H1 (cell line): Measurements from ENCODE around the gene ZNF672. TPM values are rescaled to one million over a fixed set of nuclear protein-coding genes. Genes with fewer than 3 reads are reported as not detected.

Experiments used
- CTCF ChIA-PET: fragments of 300-600 bp; sonication (Branson Sonifier 250); formaldehyde crosslinking; loops from one replicate; lab custom pipeline; 2021; ENCODE audit not compliant: partially characterized antibody; lab: Charles Lee
- POLR2A ChIA-PET: fragments of 300-600 bp; sonication (Branson Sonifier 250); formaldehyde crosslinking; loops from one replicate; lab custom pipeline; 2021; ENCODE audit warnings: inconsistent platforms; ENCODE audit not compliant: partially characterized antibody; lab: Charles Lee
- DNase-seq, 2 experiments: peaks; one replicate each; pipeline versions ENCODE4 v3.0.0 to v3.0.0-alpha.2; 2010 to 2022; ENCODE audit warnings: low spot score in 2 of 2, low read depth in 1 of 2, mixed read lengths in 1 of 2
- FAIRE-seq: peaks from 2 replicates; lab custom pipeline; 2011; peaks lifted over from hg19 to GRCh38; lab: Jason Lieb, UNC
- H2AFZ ChIP-seq: 2 replicates; pipeline ENCODE4 v1.8.1; 2012; ENCODE audit warnings: low read length, inconsistent platforms
- H2AK5ac ChIP-seq: 2 replicates; pipeline ENCODE4 v1.6.1; 2013; ENCODE audit warnings: low read depth, low read length
- H2BK120ac ChIP-seq: replicated peaks from 2 replicates; pipeline ENCODE3; 2013; ENCODE audit warnings: low read depth, low read length, inconsistent platforms
- H2BK12ac ChIP-seq: 2 replicates; pipeline ENCODE4 v1.6.1; 2013; ENCODE audit warnings: low read depth, low read length
- H2BK15ac ChIP-seq: 2 replicates; pipeline ENCODE4 v1.6.1; 2013; ENCODE audit warnings: low read length
- H2BK20ac ChIP-seq: 2 replicates; pipeline ENCODE4 v1.6.1; 2013; ENCODE audit warnings: low read length
- H2BK5ac ChIP-seq: 2 replicates; pipeline ENCODE4 v1.6.1; 2013; ENCODE audit warnings: low read depth, low read length
- H3K14ac ChIP-seq: 2 replicates; pipeline ENCODE4 v1.6.1; 2013; ENCODE audit warnings: inconsistent platforms; ENCODE audit not compliant: insufficient read length
- H3K18ac ChIP-seq: 2 replicates; pipeline ENCODE4 v1.6.1; 2013; ENCODE audit warnings: low read length; ENCODE audit errors: extremely low read depth
- H3K23ac ChIP-seq: 2 replicates; pipeline ENCODE4 v1.6.1; 2013; ENCODE audit warnings: inconsistent platforms; ENCODE audit not compliant: insufficient read length
- H3K23me2 ChIP-seq: 2 replicates; pipeline ENCODE4 v1.6.1; 2013; ENCODE audit warnings: low read depth, low read length
- H3K27ac ChIP-seq: 2 replicates; pipeline ENCODE4 v1.6.1; 2011; ENCODE audit warnings: low read depth, low read length, inconsistent platforms
- H3K27me3 ChIP-seq, 4 experiments: replicated peaks in 1 of 4; 1 replicate in 1 of 4; 2 replicates in 3 of 4; pipeline versions ENCODE4 v1.6.1 to v1.8.1; 2011 to 2013; ENCODE audit warnings: low read length in 3 of 4, mild to moderate bottlenecking in 3 of 4, inconsistent platforms in 2 of 4, mixed read lengths in 2 of 4, moderate library complexity in 1 of 4; ENCODE audit not compliant: control insufficient read depth in 3 of 4, insufficient read depth in 3 of 4; ENCODE audit errors: extremely low read depth in 1 of 4
- H3K36me3 ChIP-seq, 4 experiments: 2 replicates each; pipeline versions ENCODE4 v1.6.1 to v1.8.1; 2011 to 2013; ENCODE audit warnings: mild to moderate bottlenecking in 4 of 4, low read length in 3 of 4, moderate library complexity in 2 of 4, control low read depth in 1 of 4, inconsistent platforms in 1 of 4; ENCODE audit not compliant: insufficient read depth in 4 of 4, control insufficient read depth in 2 of 4
- H3K4ac ChIP-seq: replicated peaks from 2 replicates; pipeline ENCODE3; 2013; ENCODE audit warnings: low read length, low read depth, mixed read lengths, inconsistent platforms; ENCODE audit not compliant: insufficient read length
- H3K4me1 ChIP-seq, 4 experiments: replicated peaks in 1 of 4; 1 replicate in 1 of 4; 2 replicates in 3 of 4; pipeline versions ENCODE4 v1.6.1 to v1.8.1; 2011 to 2013; ENCODE audit warnings: low read length in 3 of 4, inconsistent platforms in 2 of 4, mixed read lengths in 1 of 4; ENCODE audit not compliant: insufficient read depth in 4 of 4, control insufficient read depth in 3 of 4
- H3K4me2 ChIP-seq, 2 experiments: 2 replicates each; pipeline versions ENCODE4 v1.6.1 to v1.8.1; 2011 to 2013; ENCODE audit warnings: low read depth in 2 of 2, low read length in 2 of 2, control low read depth in 1 of 2, inconsistent platforms in 1 of 2, mild to moderate bottlenecking in 1 of 2; ENCODE audit not compliant: insufficient read depth in 1 of 2
- H3K4me3 ChIP-seq, 4 experiments: fragments of 200-600, 300-600 bp in 1 of 4; sonication (generic), shearing (Covaris generic), sonication (Bioruptor Twin) in 1 of 4; 2 replicates each; pipeline versions ENCODE4 v1.5.1 to v1.8.1; 2011 to 2016; ENCODE audit warnings: low read length in 4 of 4, low read depth in 3 of 4, control low read depth in 2 of 4, inconsistent platforms in 2 of 4, mild to moderate bottlenecking in 2 of 4, mixed read lengths in 1 of 4, moderate library complexity in 1 of 4; ENCODE audit not compliant: insufficient read depth in 2 of 4; ENCODE audit errors: extremely low read depth in 1 of 4
- H3K56ac ChIP-seq: replicated peaks from 2 replicates; pipeline ENCODE3; 2013; ENCODE audit warnings: low read depth, mild to moderate bottlenecking, mixed read lengths, low read length, inconsistent platforms; ENCODE audit not compliant: insufficient read length
- H3K79me1 ChIP-seq: 2 replicates; pipeline ENCODE4 v1.6.1; 2013; ENCODE audit warnings: low read depth, low read length, control low read depth
- H3K79me2 ChIP-seq, 2 experiments: 2 replicates each; pipeline versions ENCODE4 v1.6.1 to v1.8.1; 2012 to 2013; ENCODE audit warnings: low read length in 2 of 2, mild to moderate bottlenecking in 2 of 2, inconsistent platforms in 1 of 2; ENCODE audit not compliant: insufficient read depth in 2 of 2, control insufficient read depth in 1 of 2
- H3K9ac ChIP-seq, 4 experiments: replicated peaks in 1 of 4; 1 replicate in 1 of 4; 2 replicates in 3 of 4; pipeline versions ENCODE4 v1.6.1 to v1.8.1; 2011 to 2013; ENCODE audit warnings: low read depth in 3 of 4, low read length in 3 of 4, control low read depth in 2 of 4, mild to moderate bottlenecking in 2 of 4, moderate library complexity in 2 of 4, inconsistent platforms in 1 of 4; ENCODE audit errors: extremely low read depth in 1 of 4
- H3K9me3 ChIP-seq, 2 experiments: 2 replicates each; pipeline versions ENCODE4 v1.6.1 to v1.8.1; 2012 to 2013; ENCODE audit warnings: mild to moderate bottlenecking in 2 of 2, moderate library complexity in 2 of 2, control low read depth in 1 of 2, inconsistent platforms in 1 of 2, low read depth in 1 of 2, low read length in 1 of 2, mixed read lengths in 1 of 2; ENCODE audit not compliant: insufficient read depth in 2 of 2
- H4K20me1 ChIP-seq, 2 experiments: replicated peaks in 1 of 2; 2 replicates each; pipeline versions ENCODE3 to v1.8.1; 2011 to 2013; ENCODE audit warnings: inconsistent platforms in 2 of 2, low read length in 2 of 2, mild to moderate bottlenecking in 1 of 2; ENCODE audit not compliant: insufficient read depth in 2 of 2, control insufficient read depth in 1 of 2
- H4K5ac ChIP-seq: 2 replicates; pipeline ENCODE4 v1.6.1; 2013; ENCODE audit warnings: low read length, low read depth, mixed read lengths, inconsistent platforms; ENCODE audit not compliant: insufficient read length
- H4K8ac ChIP-seq: 2 replicates; pipeline ENCODE4 v1.8.0; 2013; ENCODE audit warnings: mild to moderate bottlenecking, moderate library complexity, low read length, inconsistent platforms; ENCODE audit not compliant: insufficient read depth; ENCODE audit errors: extremely low read depth
- H4K91ac ChIP-seq: replicated peaks from 2 replicates; pipeline ENCODE3; 2013; ENCODE audit warnings: low read length, mixed read lengths, inconsistent platforms; ENCODE audit not compliant: insufficient read length
- CBX5 ChIP-seq: fragments of 300-800, 300-1000 bp; sonication (generic); IDR thresholded peaks from 2 replicates; pipeline ENCODE4 v1.7.1; 2016; ENCODE audit warnings: antibody characterized with exemption, low read length, low read depth
- CEBPB ChIP-seq: IDR thresholded peaks from 2 replicates; pipeline ENCODE4 v1.6.1; 2012; ENCODE audit warnings: low read depth, low read length
- JUND ChIP-seq: IDR thresholded peaks from 2 replicates; pipeline ENCODE4 v1.6.1; 2011; ENCODE audit warnings: mild to moderate bottlenecking, improper control_type of control experiment, low read length
- NRF1 ChIP-seq: IDR thresholded peaks from 2 replicates; pipeline ENCODE4 v1.6.1; 2011; ENCODE audit warnings: mild to moderate bottlenecking, low read depth, low read length, improper control_type of control experiment
- SAP30 ChIP-seq: fragments of 300-600 bp; sonication (generic); IDR thresholded peaks from 2 replicates; pipeline ENCODE4 v1.7.1; 2012; ENCODE audit warnings: low read length, moderate library complexity, mild to moderate bottlenecking, inconsistent platforms; ENCODE audit not compliant: insufficient read depth, insufficient replicate concordance
- SRF ChIP-seq: IDR thresholded peaks from 2 replicates; pipeline ENCODE4 v1.6.1; 2011; ENCODE audit warnings: mild to moderate bottlenecking, low read depth, low read length, moderate library complexity
- TBP ChIP-seq: IDR thresholded peaks from 2 replicates; pipeline ENCODE4 v1.6.1; 2011; ENCODE audit warnings: low read depth, low read length, improper control_type of control experiment
- WGBS, 2 experiments: shearing (Covaris generic) in 1 of 2; methylation state at CpG; one replicate each; pipeline versions ENCODE4 v1.1.6 to v1.1.7; 2013 to 2015; ENCODE audit warnings: low lambda C conversion rate in 2 of 2, mixed read lengths in 2 of 2, inconsistent platforms in 1 of 2, low coverage in 1 of 2, missing lambda C conversion rate in 1 of 2; ENCODE audit not compliant: insufficient replicate concordance in 2 of 2, insufficient coverage in 1 of 2, insufficient read length in 1 of 2; ENCODE audit errors: extremely low coverage in 1 of 2, missing lambda C conversion rate in 1 of 2; 5-methylcytosine and 5-hydroxymethylcytosine counted together
- polyA plus RNA-seq, 7 experiments: library from polyadenylated mRNA; depleted of rRNA in 3 of 7; stranded (reverse) in 5 of 7; unstranded in 2 of 7; fragments of >200 nt in 5 of 7; fragments of 200-250 nt in 2 of 7; gene quantifications; 1 replicate in 5 of 7; 2 replicates in 1 of 7; 4 replicates in 1 of 7; pipeline versions ENCODE4 v1.2.1 to v1.2.3, GENCODE V29; 2011 to 2013; ENCODE audit warnings: missing spikeins in 2 of 7, mixed read lengths in 2 of 7
- total RNA-seq: library from RNA; stranded (reverse); fragmentation: NEBNext Ultra II Directional; extraction: Animal tissue kit (Norgen Biotek cat#: 25700); gene quantifications from 2 replicates; pipeline ENCODE4 v1.2.1, GENCODE V29; 2021
- TF ChIP-seq, protein P1 (sequence below): IDR thresholded peaks from 2 replicates; pipeline ENCODE4 v1.6.1; 2012; ENCODE audit warnings: inconsistent platforms
- TF ChIP-seq, protein P2 (sequence below): IDR thresholded peaks from 2 replicates; pipeline ENCODE4 v1.6.1; 2011; ENCODE audit warnings: low read length, improper control_type of control experiment

Gene ZNF672
- total and polyA plus RNA-seq, 2 of the 8 experiments (the other 6 are each of a cell fraction or from before 2014, with no cell fraction given): 30.7 to 40.4 TPM

DNA sequence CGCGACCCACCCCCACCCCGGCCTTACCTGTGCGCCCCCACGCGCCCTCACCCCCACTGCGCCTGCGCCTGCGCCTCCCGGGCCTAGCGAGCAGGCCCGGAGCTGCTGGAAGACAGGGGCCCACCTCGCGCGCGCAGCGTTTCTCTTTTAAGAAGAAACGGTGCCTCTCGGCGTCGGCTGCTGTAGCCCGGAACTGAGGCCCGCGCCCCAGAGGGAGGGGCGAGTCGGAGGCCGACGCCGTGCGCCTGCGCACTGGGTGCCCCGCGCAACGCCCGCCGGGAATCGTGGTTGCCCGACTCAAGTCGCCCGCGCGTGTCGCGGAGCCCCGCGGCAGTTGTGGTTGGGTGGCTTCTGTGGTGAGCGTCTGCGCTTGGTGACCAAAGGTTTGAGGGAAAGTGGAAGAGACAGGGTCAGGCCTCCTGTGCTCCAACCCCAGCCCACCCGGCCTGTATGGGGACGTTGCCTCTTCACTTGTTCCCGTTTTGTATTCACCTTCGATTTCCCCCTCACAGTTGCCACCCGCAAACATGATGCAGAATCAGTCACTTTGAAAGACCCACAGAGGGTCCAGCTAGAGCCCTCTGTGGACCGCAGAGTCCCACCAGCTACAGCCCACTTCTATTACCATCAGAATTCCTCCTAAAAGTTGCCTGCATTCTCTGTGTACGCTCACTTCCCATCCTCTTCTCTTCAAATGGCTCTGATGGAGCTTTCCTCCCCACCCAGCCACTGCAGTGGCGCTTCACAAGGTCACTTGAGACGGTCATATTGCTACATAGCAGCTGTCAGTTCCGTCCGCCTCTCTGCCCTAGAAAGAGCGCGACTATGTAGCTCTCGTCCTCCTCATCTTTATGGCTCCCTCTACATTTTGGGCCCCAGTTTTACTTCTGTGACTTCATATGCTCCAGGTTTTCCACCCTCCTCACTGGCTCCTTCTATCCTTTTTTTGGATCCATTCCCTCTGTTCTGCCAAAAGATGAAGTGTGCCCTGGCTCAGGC is 21.2 kb downstream of the ZNF672 start, which contains the start of gene ZNF692:
ZNF692 (minus strand) TSS at position 195 of the 999 bp plus-strand sequence. CDS start 776 bp downstream, outside the sequence.
- peak within 1 kb of the TSS; percentile 75 for H3K27ac ChIP-seq
- peaks cover 26% of the 10 kb centered on the region for H3K23me2 ChIP-seq
- peak within 1 kb of the TSS; percentile 76 for H4K8ac ChIP-seq
- ChIA-PET POLR2A (interaction anchor here (0.5 to 5.9 kb wide), 18 partner anchors 10 to 1529 kb away, joined by 3 to 46 read pairs (median 6); partner anchors contain the start of genes PGBD2, SH3BP5L and ZNF672), CTCF (interaction anchor here (0.6 to 5.0 kb wide), 18 partner anchors 9 to 1495 kb away, joined by 3 to 58 read pairs (median 5); partner anchors contain the start of genes SH3BP5L and ZNF672)
- no peak for FAIRE-seq
- H2AK5ac ChIP-seq: no peak within 1 kb of the TSS
- H3K4me3 ChIP-seq: peak within 1 kb of the TSS; percentile 76 to 93 (median 84)
- H4K5ac ChIP-seq: peak within 1 kb of the TSS; percentile 53
- H3K4me2 ChIP-seq: peak within 1 kb of the TSS; percentile 80 to 99
- peaks cover 0 to 8% of the 10 kb centered on the region in 2 experiments; a peak in 1 of 4 replicates for H3K79me2 ChIP-seq
- H3K79me1 ChIP-seq: no peaks in the 10 kb centered on the region
- 9% methylated on average over 57 of the region's 62 CpGs; no CpG with 5 or more reads in 1 of the 2 experiments for WGBS, 2 experiments
- H3K18ac ChIP-seq: peak within 1 kb of the TSS; percentile 95
- peak within 1 kb of the TSS; percentile 62; the same call in 1 of the 2 replicates for H2BK12ac ChIP-seq
- H2BK15ac ChIP-seq: peak within 1 kb of the TSS; percentile 61; the same call in 1 of the 2 replicates
- H2BK5ac ChIP-seq: peak within 1 kb of the TSS; percentile 27; the same call in 1 of the 2 replicates
- H3K4ac ChIP-seq: peak within 1 kb of the TSS; percentile 47
- H3K27me3 ChIP-seq: peaks cover 0 to 15% (median 8%) of the 10 kb centered on the region in 4 experiments; a peak in 5 of 7 replicates
- H4K91ac ChIP-seq: peak within 1 kb of the TSS; percentile 77
- no peak within 1 kb of the TSS for H3K14ac ChIP-seq
- peak; percentile 88 to 96 for DNase-seq
- H2BK120ac ChIP-seq: no peak within 1 kb of the TSS
- H3K23ac ChIP-seq: no peak within 1 kb of the TSS
- no peak within 1 kb of the TSS for H2BK20ac ChIP-seq
- H3K36me3 ChIP-seq: peaks cover 3 to 17% (median 11%) of the 10 kb centered on the region in 4 experiments; a peak in 7 of 8 replicates
- peak within 1 kb of the TSS; percentile 76 to 81 (median 78) for H3K9ac ChIP-seq
- H4K20me1 ChIP-seq: no peaks in the 10 kb centered on the region
- peak within 1 kb of the TSS; percentile 85 for H2AFZ ChIP-seq
- peak within 1 kb of the TSS; percentile 43 for H3K56ac ChIP-seq
- no peaks in the 10 kb centered on the region for H3K9me3 ChIP-seq
- peaks cover 3 to 18% (median 14%) of the 10 kb centered on the region in 4 experiments for H3K4me1 ChIP-seq
- TF ChIP-seq CEBPB (no peak), NRF1 (peak; percentile 86), TBP (0 out of 2 replicates have a peak, but pooled peaks have one; percentile 6), CBX5 (no peak), SRF (no peak), SAP30 (no peak), JUND (no peak)
- TF ChIP-seq, protein P1, sequence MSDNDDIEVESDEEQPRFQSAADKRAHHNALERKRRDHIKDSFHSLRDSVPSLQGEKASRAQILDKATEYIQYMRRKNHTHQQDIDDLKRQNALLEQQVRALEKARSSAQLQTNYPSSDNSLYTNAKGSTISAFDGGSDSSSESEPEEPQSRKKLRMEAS: peak; percentile 97
- TF ChIP-seq, protein P2, sequence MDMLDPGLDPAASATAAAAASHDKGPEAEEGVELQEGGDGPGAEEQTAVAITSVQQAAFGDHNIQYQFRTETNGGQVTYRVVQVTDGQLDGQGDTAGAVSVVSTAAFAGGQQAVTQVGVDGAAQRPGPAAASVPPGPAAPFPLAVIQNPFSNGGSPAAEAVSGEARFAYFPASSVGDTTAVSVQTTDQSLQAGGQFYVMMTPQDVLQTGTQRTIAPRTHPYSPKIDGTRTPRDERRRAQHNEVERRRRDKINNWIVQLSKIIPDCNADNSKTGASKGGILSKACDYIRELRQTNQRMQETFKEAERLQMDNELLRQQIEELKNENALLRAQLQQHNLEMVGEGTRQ: no peak
